ENCODE data around the gene TRPC1. TPM values are rescaled to one million over a fixed set of nuclear protein-coding genes. Genes with fewer than 3 reads are reported as not detected.
"Not testable (repeated sequence)": the region's sequence is repeated elsewhere in the genome, so short reads cannot be mapped to it uniquely, and the experiment has no call there.

Gene TRPC1
- total RNA-seq: 1.3 and 2.1 TPM in 2 replicates

DNA sequence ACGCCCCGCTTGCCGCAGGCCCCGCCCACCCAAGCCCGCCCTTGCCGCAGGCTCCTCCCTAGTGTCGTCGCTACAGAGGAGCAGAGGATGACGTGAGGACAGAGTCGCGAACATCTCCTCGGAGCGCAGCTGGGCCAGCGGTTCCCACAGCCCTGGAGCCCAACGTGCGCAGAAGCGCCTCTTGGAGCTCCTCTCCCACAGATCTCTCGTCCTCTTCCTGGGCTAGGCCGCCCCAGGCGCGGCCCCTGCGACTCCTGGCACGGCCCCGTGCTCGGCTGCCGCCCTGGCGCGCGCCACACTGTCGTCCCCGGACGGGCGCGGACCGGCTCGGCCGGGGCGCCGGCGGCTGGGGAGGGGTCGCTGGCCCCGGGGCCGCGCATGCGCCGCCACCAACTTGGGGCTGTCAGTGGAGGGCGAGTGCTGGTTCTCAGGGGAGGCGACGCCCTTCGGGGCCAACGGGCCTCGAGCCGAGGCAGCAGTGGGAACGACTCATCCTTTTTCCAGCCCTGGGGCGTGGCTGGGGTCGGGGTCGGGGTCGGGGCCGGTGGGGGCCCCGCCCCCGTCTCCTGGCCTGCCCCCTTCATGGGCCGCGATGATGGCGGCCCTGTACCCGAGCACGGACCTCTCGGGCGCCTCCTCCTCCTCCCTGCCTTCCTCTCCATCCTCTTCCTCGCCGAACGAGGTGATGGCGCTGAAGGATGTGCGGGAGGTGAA is at the start of gene TRPC1:
TRPC1 (plus strand) TSS at position 67 of the 714 bp plus-strand sequence; CDS start at position 593, 526 bp downstream.
- intact Hi-C loops (cut with micrococcal nuclease): loop anchor here (1.0 to 5.0 kb wide), 7 partner anchors 127 to 1248 kb away; partner anchors contain the start of genes ATR, DIPK2A, PLS1 and RNF7

DNA sequence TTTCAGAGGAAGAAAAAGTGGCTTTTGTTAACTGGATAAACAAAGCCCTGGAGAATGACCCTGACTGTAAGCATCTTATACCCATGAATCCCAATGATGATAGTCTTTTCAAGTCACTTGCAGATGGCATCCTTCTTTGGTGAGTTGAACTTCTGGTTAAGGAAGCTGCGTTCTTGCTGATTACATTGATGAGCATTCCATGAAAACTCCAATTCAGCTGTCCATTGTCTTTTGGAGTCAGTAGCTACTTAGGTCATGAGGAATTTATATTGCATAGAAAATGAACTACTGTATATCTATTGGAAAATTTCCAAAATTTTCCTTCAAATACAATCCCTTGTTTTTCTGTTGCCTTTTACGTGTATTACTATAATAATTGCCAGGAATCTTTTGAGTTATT is 47.7 kb upstream of the TRPC1 start:
- intact Hi-C loops (cut with micrococcal nuclease): no loop called here

DNA sequence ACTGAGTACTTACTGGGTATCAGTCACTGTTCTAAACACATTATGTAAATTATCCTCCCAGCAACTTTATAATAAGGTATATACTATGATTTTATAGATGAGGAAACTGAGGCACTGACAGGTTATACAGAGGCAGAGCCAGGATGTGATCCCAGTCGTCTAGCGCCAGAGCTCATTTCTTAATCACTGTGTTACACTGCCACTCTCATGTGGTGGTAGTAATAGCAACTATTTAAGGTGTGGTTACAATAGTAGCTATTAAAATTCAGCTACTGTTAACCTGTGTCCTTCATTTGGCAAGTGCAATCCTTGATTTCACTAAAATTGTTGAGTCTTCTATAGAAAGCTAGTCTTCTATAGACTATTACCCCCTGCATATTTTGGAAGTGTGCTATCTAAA is 43.1 kb upstream of the TRPC1 start:
- intact Hi-C loops (cut with micrococcal nuclease): no loop called here

DNA sequence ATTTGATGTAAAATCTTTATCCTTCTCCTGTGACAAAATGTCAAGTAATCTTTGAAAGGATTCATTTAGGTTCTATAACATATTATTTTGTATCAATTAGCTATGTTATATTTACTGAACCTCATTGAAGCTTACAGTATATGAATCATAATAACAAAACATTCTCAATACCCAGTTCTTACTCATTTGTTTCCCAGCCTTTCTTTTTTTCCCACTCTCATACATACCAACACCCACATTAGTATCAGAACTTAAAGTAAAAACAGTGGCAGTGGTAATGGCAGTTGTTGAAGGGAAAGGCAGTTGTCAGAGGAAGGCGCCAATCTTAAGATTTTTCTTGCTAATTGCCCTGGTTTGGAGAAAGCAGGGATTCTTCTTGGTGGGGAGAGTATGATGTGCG is 33.2 kb upstream of the TRPC1 start:
- intact Hi-C loops (cut with micrococcal nuclease): no loop called here

DNA sequence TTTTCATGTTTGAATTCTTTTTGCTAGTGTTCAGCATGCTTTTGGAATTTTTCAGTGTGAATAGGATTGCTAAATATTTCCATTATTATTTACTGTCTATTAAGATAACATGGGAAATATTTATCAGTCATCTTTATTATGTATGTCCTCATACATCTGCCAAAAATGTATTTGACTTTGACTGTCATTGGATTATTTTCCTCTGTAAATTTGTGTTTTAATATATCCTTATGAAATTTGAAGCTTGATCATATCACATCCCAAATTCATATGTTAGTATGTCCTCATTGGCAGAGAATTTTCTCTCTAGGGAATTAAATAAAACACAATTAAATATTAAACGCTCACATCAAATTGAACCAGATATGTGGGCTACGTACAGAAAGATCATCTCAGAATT is 32.3 kb upstream of the TRPC1 start:
- intact Hi-C loops (cut with micrococcal nuclease): no loop called here

DNA sequence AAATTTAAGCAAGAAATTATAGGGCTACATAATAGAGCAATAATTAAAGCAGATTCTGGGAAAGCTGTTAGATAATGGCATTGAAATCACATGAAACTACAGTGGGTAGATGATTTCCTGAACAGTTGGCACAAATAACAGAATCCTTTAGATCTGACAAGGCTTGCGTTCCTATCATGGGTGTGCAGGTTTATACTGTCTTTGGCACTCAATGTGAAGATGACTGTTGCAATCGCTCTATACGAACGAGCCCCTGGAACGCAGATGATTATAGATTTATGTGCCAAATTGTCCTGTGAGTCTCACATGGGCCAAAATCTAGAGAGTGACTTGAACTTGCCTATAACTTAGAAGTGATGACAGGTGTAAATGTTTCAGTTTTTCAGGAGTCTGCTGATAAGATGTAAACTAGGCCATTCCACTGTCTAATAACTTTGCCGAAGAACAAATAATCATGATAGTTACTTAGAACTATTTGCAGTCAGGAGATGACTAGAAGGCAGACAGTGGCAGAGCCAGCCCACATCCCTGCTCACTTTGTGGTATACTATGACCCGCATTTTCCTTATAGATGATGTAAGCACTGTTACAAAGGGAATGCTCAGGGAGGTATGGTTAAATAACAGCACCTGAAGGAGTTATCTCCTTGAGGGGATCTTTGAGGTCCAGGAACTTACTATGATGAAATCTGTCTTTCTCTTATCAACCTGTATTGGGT is 30.5 kb upstream of the TRPC1 start:
- intact Hi-C loops (cut with micrococcal nuclease): no loop called here

DNA sequence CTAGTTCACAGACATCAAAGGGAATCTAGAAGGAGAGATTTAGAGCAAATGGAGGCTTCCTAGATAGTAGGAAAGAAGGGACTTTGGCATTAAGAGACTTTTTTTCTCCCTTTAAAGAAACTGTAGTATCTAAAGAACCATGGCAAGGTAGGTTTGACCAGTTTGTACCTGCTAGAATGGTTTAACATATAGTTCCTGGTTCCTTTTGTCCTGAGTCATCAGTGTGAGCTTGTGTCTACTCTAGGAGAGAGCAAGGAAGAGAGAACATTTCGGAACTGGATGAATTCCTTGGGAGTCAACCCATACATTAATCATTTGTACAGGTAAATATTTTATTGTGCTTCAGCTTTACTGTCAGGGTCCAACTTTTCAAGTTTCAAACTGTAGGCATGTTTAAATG is 29.6 kb upstream of the TRPC1 start:
- intact Hi-C loops (cut with micrococcal nuclease): no loop called here

DNA sequence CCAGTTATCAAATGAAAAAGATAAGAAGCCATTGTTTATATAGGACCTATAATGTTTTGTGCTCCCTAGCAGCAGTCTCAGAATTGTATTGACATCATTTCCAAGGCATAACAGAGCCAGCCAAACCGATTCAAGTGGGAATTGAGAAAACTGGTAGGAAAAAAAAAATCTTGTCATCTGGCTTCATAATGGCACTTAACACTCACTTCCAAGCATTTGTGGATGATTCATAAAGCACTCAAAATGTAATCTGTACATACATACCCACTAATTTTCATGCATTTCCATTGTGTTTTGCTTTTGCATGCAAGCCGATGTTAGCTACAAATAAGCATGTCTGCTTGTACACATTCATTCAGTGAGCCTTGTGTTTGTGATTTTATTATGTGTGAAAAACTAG is 18.6 kb upstream of the TRPC1 start:
- intact Hi-C loops (cut with micrococcal nuclease): no loop called here

DNA sequence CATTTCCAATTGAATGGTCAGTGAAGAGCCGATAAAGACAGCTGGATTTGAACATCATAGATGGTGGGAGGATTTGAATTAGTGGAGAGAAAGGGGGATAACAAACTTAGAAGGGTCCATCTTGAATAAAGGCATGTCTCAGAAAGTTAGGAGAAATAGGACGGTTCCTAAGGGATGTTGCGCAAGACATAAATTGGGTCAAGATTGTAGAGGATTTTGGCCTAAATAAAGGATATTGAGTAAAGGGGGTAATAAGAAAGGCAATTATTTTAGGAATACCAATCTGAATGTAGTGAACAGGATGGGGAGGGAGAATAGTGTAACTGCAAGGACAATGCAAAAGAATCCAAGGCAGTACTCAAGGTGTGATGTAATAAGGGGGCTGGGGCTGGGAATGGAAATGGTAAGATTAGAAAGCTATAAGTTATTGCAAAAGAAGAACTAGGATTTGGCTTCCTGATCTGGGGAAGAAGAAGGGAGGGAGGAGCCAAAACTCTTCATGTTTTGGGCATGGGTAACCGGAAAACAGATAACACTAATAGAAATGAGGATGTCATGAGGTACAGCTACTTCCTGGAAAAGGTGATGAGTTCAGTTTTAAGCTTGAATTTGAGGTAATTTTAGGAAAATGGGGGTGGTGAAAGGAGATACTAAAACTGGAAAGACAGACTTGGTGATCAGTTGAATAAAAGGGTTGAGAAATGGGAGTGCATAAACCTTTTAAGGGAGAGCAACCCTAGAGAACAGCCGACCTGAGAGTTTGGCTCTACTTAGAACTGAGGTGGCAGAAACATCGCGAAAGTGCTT is 17.3 kb upstream of the TRPC1 start:
- intact Hi-C loops (cut with micrococcal nuclease): no loop called here

DNA sequence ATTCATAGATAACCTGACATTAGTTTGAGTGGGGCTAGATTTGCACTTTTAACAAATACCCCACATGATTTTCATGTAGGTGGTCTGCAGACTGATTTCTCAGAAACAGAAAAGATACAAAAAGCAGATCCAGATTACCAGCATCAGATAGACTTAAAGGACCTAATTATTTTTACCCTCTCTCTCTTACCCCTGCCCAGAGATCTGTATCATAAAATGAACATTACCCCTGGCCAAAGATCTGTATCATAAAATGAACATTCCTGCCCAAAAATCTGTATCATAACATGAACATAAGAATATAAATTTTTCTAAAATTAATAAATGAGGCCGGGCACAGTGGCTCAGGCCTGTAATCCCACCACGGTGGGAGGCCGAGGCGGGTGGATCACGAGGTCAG is 14.6 kb upstream of the TRPC1 start:
- intact Hi-C loops (cut with micrococcal nuclease): no loop called here

DNA sequence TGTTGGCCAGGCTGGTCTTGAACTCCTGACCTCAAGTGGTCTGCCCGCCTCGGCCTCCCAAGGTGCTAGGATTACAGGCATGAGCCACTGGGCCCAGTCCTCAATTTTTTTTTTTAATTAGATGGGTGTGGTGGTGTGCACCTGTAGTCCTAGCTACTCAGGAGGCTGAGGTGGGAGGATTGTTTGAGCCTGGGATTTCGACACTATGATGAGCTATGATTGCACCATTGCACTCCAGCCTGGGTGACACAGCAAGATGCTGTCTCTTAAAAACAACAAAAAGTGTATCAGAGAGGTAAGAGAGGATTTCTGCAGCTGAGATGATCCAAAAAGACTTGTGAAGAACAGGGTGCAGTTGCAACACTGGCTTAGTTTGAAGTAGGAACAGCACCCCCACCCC is 9.0 kb upstream of the TRPC1 start:
- intact Hi-C loops (cut with micrococcal nuclease): not testable (repeated sequence)

DNA sequence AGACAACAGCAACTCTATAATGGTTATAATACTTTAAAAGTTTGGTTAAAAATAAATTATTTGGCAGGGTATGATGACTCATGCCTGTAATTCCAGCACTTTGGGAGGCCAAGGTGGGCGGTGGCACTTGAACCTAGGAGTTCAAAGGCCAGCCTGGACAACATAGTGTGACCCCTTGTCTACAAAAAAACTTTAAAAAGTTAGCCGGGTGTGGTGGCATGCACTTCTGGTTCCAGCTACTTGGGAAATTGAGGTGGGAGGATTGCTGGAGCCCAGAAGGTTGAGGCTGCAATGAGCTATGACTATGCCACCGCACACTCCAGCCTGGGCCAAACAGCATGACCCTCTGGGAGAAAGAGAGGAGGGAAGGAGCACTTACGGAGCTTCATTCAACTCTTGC is 7.7 kb upstream of the TRPC1 start:
- intact Hi-C loops (cut with micrococcal nuclease): no loop called here

DNA sequence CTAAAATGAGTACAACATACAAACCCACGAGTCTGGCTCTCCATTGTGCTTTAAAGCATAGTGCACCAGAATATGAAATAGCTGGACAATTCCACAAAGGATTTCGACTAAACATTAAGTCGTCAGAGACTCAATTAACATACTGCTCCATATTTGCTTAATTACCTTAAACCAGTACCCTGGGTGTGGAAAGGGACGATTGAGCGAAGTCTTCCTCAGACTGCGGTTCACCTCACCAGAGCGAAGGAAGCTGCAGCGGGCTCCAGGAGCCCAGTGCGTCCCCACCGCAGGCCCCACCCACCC is 218 bp upstream of the TRPC1 start:
- intact Hi-C loops (cut with micrococcal nuclease): loop anchor here (5.0 kb wide), 4 partner anchors 126 to 1249 kb away; partner anchors contain the start of genes DIPK2A, PLS1, RNF7 and XRN1

DNA sequence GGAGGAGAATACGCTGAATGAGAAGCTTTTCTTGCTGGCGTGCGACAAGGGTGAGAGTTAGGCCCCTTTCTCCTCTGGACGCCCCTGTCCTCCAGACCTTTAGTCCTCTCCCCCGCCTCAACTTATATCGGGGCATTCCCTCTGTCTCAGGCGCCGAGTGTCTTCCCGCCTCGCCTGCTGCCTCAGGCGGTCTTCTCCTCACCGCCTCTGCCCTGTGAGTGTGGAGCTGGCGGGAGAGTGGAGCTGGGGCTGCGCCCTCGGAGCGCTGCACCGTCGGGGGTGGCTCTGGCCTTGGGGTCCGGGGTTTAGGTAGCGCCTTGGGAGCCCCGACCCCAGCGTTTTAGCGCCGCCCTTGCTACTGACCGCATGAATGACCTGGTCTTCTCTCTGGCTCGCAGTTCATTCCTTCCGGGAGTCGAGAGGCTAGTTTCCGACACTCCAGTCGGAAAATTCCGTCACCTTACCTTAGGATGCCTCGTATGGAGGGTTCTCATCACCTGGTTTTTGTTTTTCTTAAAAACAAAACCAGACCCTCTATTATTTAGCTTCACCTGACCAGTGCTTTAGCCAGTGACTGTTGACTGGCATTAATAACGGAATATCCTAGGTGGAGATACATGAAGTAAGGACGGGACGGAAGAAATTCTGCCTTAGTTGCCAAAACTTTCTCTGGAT is 985 bp downstream of the TRPC1 start:
- intact Hi-C loops (cut with micrococcal nuclease): loop anchor here (1.0 to 5.0 kb wide), 7 partner anchors 128 to 1247 kb away; partner anchors contain the start of genes ATR, DIPK2A, PLS1 and RNF7

DNA sequence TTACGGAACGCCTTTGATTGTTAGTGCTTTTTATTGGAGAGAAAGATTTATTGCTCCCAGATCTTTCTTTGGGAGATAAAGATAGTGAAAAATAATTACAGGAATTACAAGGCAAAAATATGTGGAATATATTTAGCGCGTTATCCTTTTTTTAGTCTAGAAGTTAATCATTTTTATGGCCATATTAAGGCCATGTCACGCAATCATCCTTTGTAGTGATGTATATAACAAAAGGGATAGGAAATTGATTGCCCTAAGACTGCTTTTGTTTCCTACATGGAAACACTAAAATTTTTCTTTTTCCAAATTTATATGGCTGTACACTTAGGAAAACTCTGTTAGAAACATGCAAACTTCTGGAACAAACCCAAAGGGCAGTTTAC is 1.5 kb downstream of the TRPC1 start:
- intact Hi-C loops (cut with micrococcal nuclease): loop anchor here (2.0 kb wide), 1 partner anchor 391 kb away; no protein-coding TSS in a partner anchor

DNA sequence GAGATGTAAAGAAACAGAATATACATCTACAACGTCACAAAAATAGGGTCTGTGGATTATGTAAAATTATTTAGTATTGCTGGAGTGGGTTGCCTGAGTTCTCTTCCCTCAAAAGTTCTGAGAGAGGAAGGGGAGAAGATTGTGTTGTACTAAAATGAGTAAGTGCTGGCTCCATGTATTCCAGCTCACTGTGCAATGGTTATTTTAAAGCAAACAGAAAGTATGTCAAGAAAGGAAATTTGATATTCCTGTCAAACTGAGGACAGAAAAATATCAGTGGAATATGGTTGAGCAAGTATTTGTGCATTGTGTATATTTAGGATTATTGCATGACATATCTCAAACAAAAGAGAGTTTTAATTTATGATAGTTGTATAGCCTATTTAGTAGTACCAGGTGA is 2.2 kb downstream of the TRPC1 start:
- intact Hi-C loops (cut with micrococcal nuclease): no loop called here

DNA sequence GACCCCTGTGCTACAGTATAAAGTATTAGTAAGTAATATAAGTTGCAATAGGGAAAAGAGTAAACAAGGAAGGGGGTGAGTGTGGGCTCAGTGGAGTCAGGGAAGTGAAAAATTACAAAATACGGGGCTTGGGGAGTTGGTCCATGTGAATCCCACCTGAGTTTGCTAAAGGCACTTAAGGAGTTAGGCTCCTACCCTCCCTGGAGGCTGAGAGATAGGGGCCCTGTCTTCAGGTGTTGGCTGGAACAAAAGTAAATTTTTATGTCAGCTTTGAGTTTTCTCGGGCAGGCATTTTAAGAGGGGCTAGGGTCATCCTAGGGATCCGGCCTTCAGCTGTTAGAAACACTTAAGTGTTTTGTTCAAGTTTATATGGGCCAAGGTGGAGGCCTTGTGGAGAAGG is 8.2 kb downstream of the TRPC1 start:
- intact Hi-C loops (cut with micrococcal nuclease): no loop called here

DNA sequence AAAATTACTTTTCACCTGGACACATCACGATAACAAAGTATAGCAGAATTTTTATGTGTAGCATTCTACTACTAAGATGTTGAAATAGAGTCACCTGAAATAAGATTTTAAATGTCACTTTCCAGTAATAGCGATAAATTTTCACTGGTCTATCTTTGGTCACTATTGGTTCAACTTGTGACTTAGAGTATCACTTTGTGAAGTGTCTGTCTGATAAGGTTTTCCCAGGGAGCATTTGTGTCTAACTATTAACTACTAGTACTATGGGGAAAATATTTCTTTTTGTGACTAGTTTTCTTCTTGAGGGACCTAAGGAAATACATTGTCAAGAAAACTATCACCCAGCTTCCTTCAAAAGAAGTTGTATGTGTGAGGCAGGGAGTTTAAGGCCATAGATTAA is 11.0 kb downstream of the TRPC1 start:
- intact Hi-C loops (cut with micrococcal nuclease): no loop called here

DNA sequence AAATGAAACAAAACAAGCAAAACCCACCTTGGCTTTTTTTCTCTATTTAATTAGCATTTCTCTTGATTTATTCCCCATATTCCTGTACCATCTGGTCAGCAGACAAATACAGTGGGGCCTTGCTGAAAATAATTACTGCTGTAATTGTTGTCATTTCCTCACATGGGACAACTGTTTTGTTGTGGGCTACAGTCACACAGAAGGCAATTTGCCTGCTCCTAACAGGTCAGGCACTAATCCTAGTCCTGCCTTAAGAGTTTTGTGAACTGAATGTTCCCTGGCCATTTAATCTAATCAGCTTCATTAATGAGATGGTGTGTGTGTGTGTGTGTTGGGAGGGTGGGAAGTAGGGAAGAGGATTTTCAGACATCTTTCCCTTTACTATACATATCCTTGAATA is 11.6 kb downstream of the TRPC1 start:
- intact Hi-C loops (cut with micrococcal nuclease): no loop called here

DNA sequence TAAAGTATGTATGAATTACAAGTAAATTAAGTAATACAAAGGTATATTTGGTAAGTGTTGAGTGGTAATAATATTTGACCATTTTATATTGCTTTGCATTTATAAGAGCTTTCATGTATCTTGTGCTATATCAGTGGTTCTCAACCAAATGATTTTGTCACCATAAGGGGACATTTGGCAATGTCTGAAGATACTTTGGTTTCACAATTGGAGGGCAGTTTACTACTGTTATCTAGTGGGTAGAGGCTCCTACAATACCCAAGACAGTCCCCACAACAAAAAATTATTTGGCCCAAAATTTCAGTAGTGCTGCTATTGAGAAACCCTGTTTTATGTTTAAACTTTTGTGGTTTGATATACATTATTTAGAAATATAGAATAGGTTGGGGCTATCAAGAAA is 14.6 kb downstream of the TRPC1 start:
- intact Hi-C loops (cut with micrococcal nuclease): no loop called here

DNA sequence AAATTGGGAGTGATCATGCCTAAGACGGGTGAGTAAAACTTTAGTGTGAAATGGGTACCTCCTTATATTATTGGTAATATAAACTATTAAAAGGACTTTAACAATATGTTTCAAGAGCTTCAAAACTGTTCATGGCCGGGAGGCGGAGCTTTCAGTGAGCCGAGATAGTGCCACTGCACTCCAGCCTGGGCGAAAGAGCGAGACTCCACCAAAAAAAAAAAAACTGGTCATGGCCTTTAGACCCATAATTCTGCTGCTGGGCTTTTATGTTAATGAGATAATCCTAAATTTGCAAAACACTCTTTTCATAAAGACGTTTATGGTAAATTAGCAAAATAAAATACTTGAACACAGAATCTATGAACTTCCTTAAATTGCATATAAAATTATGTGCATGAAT is 22.8 kb downstream of the TRPC1 start:
- intact Hi-C loops (cut with micrococcal nuclease): no loop called here

DNA sequence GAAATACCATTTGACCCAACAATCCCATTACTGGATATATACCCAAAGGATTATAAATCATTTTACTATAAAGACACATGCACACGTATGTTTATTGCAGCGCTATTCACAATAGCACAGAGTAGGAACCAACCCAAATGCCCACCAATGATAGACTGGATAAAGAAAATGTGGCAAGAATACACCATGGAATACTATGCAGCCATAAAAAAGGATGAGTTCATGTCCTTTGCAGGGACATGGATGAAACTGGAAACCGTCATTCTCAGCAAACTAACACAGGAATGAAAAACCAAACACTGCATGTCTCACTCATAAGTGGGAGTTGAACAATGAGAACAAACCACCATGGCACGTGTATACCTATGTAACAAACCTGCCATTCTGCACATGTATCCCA is 26.7 kb downstream of the TRPC1 start:
- intact Hi-C loops (cut with micrococcal nuclease): not testable (repeated sequence)

All from T-helper 2 cell treated with Interferon-gamma antibody and Interleukin-4, amounts not matched to agents 100 ng/mL and 5 ng/mL, for 36 hours (primary cell).